ENCODE data around the gene GRIK3.

GRCh38 chr1:36858553-36858952, 175.8 kb downstream of the GRIK3 start:
- TF ChIP-seq CTCF (IDR thresholded peaks at IDR 0.05) (no peak), POLR2A (IDR thresholded peaks at IDR 0.05) (no peak)
